Suprapubic skin (tissue), 3 donors: ENCODE measurements around the gene NUMA1.

Experiments
- CTCF ChIP-seq, 2 donors: fragments of 200-600 bp in 1 of 2; fragments of 450-650 bp in 1 of 2; sonication (generic) in 1 of 2; IDR thresholded peaks; one replicate each; pipeline ENCODE4 v1.5.1; 2016 to 2019; ENCODE audit warnings: antibody characterized with exemption in 2 of 2, mild to moderate bottlenecking in 1 of 2, moderate library complexity in 1 of 2
- EP300 ChIP-seq: sonication (generic); formaldehyde crosslinking; IDR thresholded peaks from one replicate; pipeline ENCODE4 v1.6.1; 2017; ENCODE audit warnings: antibody characterized with exemption
- POLR2A ChIP-seq, 2 donors: fragments of 450-650 bp; IDR thresholded peaks; one replicate each; pipeline ENCODE4 v1.6.1; 2017; ENCODE audit warnings: antibody characterized with exemption in 2 of 2, mild to moderate bottlenecking in 2 of 2, moderate library complexity in 2 of 2

- no peak for TF ChIP-seq CTCF (IDR thresholded peaks at IDR 0.05)
- no peak for TF ChIP-seq POLR2A (IDR thresholded peaks at IDR 0.05)
- no peak for TF ChIP-seq EP300
Measured at GRCh38 chr11:72114570-72114969, 34.2 kb upstream of the NUMA1 start.
